ENCODE results near the gene PAOX. TPM values are rescaled to one million over a fixed set of nuclear protein-coding genes. Genes with fewer than 3 reads are reported as not detected.

The PAOX gene
- total and polyA plus RNA-seq, 2 of the 4 experiments (the other 2 are of a cell fraction): 3.8 to 4.5 TPM

- Histone ChIP-seq H3K4me3 (ENCODE audit: insufficient read depth, low read depth, low read length) (no peak overlapping the region), H3K9me1 (ENCODE audit: insufficient read depth, low read length) (0 out of 2 replicates have a peak, but pooled peaks cover 5% of the 10 kb centered on the region), H4K91ac (ENCODE audit: insufficient read depth, low read depth, low read length) (no peak overlapping the region), H2BK15ac (ENCODE audit: low read depth, low read length) (no peak overlapping the region), H3K27ac (ENCODE audit: insufficient read depth, low read length) (no peak overlapping the region), H2BK120ac (ENCODE audit: low read depth, low read length) (no peak overlapping the region), H3K9ac (ENCODE audit: low read depth, low read length) (no peak overlapping the region), H3K79me1 (ENCODE audit: low read depth in 1 of 2, low read length in 2 of 2) (no peaks in the 10 kb centered on the region), H3K9me3 (ENCODE audit: control insufficient read depth, insufficient read depth, low read length) (no peaks in the 10 kb centered on the region), H3K36me3 (ENCODE audit: control insufficient read depth, insufficient read depth, low read length) (peaks cover 2% of the 10 kb centered on the region; the same call in 1 of the 2 replicates), H3K56ac (ENCODE audit: extremely low read depth, insufficient read depth, low read length) (no peak overlapping the region), H2BK20ac (ENCODE audit: low read depth, low read length) (no peak overlapping the region), H3K18ac (ENCODE audit: low read depth, low read length) (no peak overlapping the region), H2AK9ac (replicated peaks; ENCODE audit: low read depth, low read length, poor library complexity) (peak overlapping the region; percentile 42), H3K4me1 (ENCODE audit: control insufficient read depth, insufficient read depth, low read length) (no peaks in the 10 kb centered on the region), H2AFZ (replicated peaks; ENCODE audit: low read length, poor library complexity) (peak overlapping the region; percentile 58), H3K4ac (ENCODE audit: low read depth, low read length) (no peak overlapping the region), H4K8ac (ENCODE audit: low read depth in 2 of 2, low read length in 2 of 2) (no peak overlapping the region), H3K4me2 (ENCODE audit: low read depth, low read length) (no peak overlapping the region), H2AK5ac (ENCODE audit: low read depth, low read length) (no peak overlapping the region), H2BK5ac (ENCODE audit: low read depth, low read length, poor library complexity, severe bottlenecking) (no peak overlapping the region), H3K14ac (replicated peaks; ENCODE audit: low read depth, low read length) (no peak overlapping the region), H3K23ac (ENCODE audit: low read depth, low read length) (no peak overlapping the region), H3K27me3 (ENCODE audit: control insufficient read depth, insufficient read depth, low read length) (peaks cover 4% of the 10 kb centered on the region; the same call in 1 of the 2 replicates), H4K5ac (ENCODE audit: low read depth, low read length) (no peak overlapping the region), H4K20me1 (ENCODE audit: insufficient read depth, low read length) (peaks cover 3% of the 10 kb centered on the region)
- in situ Hi-C loops (cut with MboI; ENCODE audit: low sequenced_read_pairs): no loop called here
- dilution Hi-C loops (cut with HindIII; ENCODE audit: low sequenced_read_pairs, unreplicated experiment): no loop called here
- POLR2A ChIA-PET (ENCODE audit: unreplicated experiment): no interaction called here
- DNase-seq (no peak), ATAC-seq (ENCODE audit: low read depth) (no peak)
- WGBS, 2 experiments (ENCODE audit: extremely low coverage in 2 of 2, insufficient read length in 1 of 2): 65% methylated on average over 6 of the region's 12 CpGs; no CpG with 5 or more reads in 1 of the 2 experiments
- CTCF ChIA-PET: no interaction called here
- BruUV-seq (replicated peaks): no TSS peak
- no peak for TF ChIP-seq MXI1 (IDR thresholded peaks at IDR 0.05; ENCODE audit: borderline replicate concordance, low read depth, low read length)
- TF ChIP-seq CHD1 (IDR thresholded peaks at IDR 0.05; ENCODE audit: low read depth, low read length): no peak
- no peak for TF ChIP-seq MAFK (IDR thresholded peaks at IDR 0.05; ENCODE audit: low read depth, low read length)
- TF ChIP-seq USF2 (IDR thresholded peaks at IDR 0.05; ENCODE audit: low read depth, low read length): no peak
- TF ChIP-seq NFE2L2 (IDR thresholded peaks at IDR 0.05; ENCODE audit: low read depth, low read length): no peak
- no peak for TF ChIP-seq RCOR1 (IDR thresholded peaks at IDR 0.05; ENCODE audit: insufficient replicate concordance, low read length)
- TF ChIP-seq BHLHE40 (IDR thresholded peaks at IDR 0.05; ENCODE audit: low read depth, low read length): no peak
- no peak for TF ChIP-seq MAZ (IDR thresholded peaks at IDR 0.05; ENCODE audit: borderline replicate concordance, low read depth, low read length)
- no peak for TF ChIP-seq CTCF (conservative IDR thresholded peaks at IDR 0.05; ENCODE audit: low read depth, low read length)
- TF ChIP-seq SMC3 (IDR thresholded peaks at IDR 0.05; ENCODE audit: low read depth, low read length): no peak
- TF ChIP-seq CEBPB (IDR thresholded peaks at IDR 0.05; ENCODE audit: low read depth, low read length): no peak
- intact Hi-C loops (cut with micrococcal nuclease): no loop called here
Observed at GRCh38 chr10:133350283-133350949, 28.6 kb upstream of the PAOX start.
